Measurements from ENCODE around the gene GNA15. TPM values are rescaled to one million over a fixed set of nuclear protein-coding genes. Genes with fewer than 3 reads are reported as not detected.

The GNA15 gene
- total RNA-seq, 4 donors from 2014 or later = 1.2 to 9.3 (median 5.7) TPM

DNA sequence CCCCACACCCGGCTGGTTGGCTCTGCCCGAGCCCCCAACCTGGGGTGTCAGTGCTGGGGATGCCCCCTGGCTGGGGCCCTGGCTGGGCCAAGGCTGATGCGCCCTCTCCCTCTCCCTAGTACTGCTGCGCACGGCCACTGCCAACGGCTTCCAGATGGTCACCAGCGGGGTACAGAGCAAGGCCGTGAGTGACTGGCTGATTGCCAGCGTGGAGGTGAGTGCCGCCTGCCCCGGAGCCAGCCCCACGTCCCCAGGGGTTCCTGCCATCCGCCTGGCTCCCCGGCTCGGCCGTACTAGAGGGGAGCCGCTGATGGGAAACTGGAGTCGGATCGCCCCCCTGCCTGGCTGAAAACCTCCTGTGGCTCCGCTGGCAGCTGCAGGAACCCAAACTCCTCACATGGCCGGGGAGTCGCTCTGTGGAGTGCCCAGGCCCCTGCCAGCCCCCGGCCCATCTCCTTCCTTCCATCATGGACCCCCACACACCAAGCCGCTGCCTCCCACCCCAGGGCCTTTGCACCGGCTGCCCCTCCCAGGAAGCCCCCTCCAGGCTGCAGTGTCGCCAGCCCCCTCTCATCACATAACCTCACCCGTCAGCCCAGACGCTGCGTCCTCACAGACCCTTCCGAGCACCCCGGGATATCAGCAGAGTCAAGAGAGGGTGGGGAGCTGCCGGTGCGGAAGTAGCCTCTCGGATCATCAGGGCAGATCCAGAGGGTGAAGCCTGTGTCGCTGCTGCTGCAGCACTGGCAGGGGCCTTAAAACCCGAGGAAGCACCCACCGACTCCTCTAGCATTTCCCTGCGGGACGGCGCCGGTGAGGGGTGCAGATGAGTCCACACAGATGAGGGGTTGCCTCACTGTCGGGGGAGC, 60.5 kb downstream of the GNA15 start:
- 98% methylated on average over 7 of the region's 42 CpGs; no CpG with 5 or more reads in 1 of the 2 donors for WGBS, 2 donors (ENCODE audit: low coverage in 1 of 2)
- H3K36me3 ChIP-seq = peaks cover 0 to 82% of the 10 kb centered on the region in 2 donors
- no peak overlapping the region for H3K4me3 ChIP-seq
- no peak overlapping the region for H3K27ac ChIP-seq
- no peaks in the 10 kb centered on the region for H3K9me3 ChIP-seq
- H3K4me1 ChIP-seq = no peaks in the 10 kb centered on the region
- no peaks in the 10 kb centered on the region for H3K27me3 ChIP-seq
- ATAC-seq = no peak
- TF ChIP-seq EP300 (IDR thresholded peaks at IDR 0.05) (no peak), POLR2A (IDR thresholded peaks at IDR 0.05) (no peak), POLR2AphosphoS5 (IDR thresholded peaks at IDR 0.05) (no peak)
- TF ChIP-seq, protein P1, sequence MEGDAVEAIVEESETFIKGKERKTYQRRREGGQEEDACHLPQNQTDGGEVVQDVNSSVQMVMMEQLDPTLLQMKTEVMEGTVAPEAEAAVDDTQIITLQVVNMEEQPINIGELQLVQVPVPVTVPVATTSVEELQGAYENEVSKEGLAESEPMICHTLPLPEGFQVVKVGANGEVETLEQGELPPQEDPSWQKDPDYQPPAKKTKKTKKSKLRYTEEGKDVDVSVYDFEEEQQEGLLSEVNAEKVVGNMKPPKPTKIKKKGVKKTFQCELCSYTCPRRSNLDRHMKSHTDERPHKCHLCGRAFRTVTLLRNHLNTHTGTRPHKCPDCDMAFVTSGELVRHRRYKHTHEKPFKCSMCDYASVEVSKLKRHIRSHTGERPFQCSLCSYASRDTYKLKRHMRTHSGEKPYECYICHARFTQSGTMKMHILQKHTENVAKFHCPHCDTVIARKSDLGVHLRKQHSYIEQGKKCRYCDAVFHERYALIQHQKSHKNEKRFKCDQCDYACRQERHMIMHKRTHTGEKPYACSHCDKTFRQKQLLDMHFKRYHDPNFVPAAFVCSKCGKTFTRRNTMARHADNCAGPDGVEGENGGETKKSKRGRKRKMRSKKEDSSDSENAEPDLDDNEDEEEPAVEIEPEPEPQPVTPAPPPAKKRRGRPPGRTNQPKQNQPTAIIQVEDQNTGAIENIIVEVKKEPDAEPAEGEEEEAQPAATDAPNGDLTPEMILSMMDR (IDR thresholded peaks at IDR 0.05) = no peak

DNA sequence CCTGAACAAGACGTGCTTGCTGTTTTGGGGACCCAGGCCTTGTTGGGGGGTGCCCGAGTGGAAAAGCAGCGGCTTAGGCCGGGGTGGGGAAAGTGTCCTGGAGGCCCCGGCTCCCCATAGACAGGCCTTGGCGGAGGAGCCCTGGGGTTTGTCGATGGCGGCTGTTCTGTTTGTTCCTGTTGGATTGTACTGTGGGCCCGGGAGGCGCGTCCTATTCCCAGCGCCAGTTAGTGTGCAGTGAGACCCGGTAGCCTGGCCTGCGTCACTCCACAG, 61.0 kb downstream of the GNA15 start:
- WGBS, 2 donors (ENCODE audit: low coverage in 1 of 2) = no CpG with 5 or more reads among the region's 14 CpGs

DNA sequence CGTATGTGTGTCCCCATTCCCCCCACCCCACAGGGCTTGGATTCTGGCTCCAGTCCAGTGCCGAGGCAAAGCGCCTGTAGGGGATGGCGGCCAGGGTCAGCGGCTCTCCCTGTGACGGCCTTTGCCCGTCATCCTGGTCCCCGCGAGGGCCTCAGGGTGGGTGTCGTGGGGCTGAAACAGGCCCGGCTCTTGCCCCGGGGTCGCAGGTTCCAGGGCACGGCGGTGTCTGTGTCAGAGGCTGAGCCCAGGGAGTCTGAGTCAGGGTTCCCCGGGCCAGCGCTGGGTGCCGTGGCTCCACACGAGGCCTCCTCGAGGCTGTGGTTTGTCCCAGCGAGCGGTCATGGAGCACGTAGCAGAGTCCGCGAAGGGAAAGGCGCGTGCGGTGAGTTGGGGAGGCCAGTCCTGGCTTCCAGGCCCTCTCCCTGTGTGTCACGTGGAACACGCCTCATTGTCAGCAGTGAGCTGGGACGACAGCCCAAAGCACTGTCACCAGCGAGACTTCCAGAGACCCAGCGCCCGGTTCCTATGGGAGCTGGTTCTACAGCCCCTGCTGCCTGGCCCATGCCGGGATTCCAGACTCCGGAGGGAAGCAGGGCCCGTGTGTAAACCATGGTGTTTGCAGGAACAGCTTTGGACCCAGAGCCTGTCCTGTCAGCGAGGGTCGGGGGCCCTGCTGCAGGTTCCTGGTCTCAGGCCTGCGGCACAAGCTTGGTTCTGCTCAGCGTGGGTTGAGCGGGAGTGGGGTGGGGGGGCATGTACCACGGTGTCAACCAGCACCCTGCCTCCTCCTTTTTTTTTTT, 63.3 kb downstream of the GNA15 start:
- TF ChIP-seq POLR2AphosphoS5 (IDR thresholded peaks at IDR 0.05) (no peak), POLR2A (IDR thresholded peaks at IDR 0.05) (no peak), EP300 (IDR thresholded peaks at IDR 0.05) (no peak)
- TF ChIP-seq, protein P1 (IDR thresholded peaks at IDR 0.05) = no peak
- no peak overlapping the region for H3K27ac ChIP-seq
- WGBS, 2 donors (ENCODE audit: low coverage in 1 of 2) = 100% methylated on average over 1 of the region's 43 CpGs; no CpG with 5 or more reads in 1 of the 2 donors
- peaks cover 0 to 87% of the 10 kb centered on the region in 2 donors for H3K36me3 ChIP-seq
- ATAC-seq = no peak
- no peaks in the 10 kb centered on the region for H3K27me3 ChIP-seq
- H3K4me3 ChIP-seq = no peak overlapping the region
- H3K4me1 ChIP-seq = no peaks in the 10 kb centered on the region
- no peaks in the 10 kb centered on the region for H3K9me3 ChIP-seq

More for the DNA sequence above, 61.0 kb downstream of the GNA15 start:
- no peak for ATAC-seq
- no peaks in the 10 kb centered on the region for H3K4me1 ChIP-seq
- TF ChIP-seq POLR2AphosphoS5 (IDR thresholded peaks at IDR 0.05) = no peak
- TF ChIP-seq EP300 (IDR thresholded peaks at IDR 0.05) = no peak
- TF ChIP-seq POLR2A (IDR thresholded peaks at IDR 0.05) = no peak
- TF ChIP-seq, protein P1 (IDR thresholded peaks at IDR 0.05) = no peak
- no peak overlapping the region for H3K4me3 ChIP-seq
- H3K36me3 ChIP-seq = peaks cover 0 to 85% of the 10 kb centered on the region in 2 donors
- no peaks in the 10 kb centered on the region for H3K9me3 ChIP-seq
- no peak overlapping the region for H3K27ac ChIP-seq
- no peaks in the 10 kb centered on the region for H3K27me3 ChIP-seq

DNA sequence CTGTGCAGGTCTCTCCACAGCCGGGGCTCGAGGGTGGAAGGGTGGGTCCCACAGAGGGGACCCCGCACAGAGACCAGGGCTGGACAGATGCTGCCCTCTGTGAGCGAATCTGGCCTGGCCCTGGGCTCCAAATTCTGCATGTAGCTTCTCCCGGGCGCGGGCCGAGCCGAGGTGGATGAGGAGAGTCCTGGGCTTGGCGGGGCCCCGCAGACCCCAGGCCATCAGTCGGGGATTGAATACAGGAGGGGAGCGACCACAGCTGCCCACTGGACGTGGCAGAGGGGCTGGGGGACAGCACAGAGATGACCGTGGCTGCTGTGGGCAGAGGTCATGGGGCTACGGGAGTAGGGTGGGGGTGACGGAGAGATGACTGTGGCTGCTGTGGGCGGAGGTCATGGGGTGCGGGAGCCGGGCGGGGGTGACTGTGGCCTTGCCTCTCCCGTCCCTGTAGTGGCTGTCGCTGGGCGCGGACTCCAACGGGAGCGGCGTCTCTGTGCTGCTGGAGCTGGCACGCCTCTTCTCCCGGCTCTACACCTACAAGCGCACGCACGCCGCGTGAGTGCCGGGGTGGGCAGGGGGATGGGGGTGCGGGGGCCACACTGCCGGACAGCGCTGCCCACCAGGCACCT, 65.4 kb downstream of the GNA15 start:
- Histone ChIP-seq H3K27me3 (no peaks in the 10 kb centered on the region), H3K36me3 (peaks cover 0 to 89% of the 10 kb centered on the region in 2 donors), H3K9me3 (no peaks in the 10 kb centered on the region)

More for the DNA sequence above, 65.4 kb downstream of the GNA15 start:
- no peak overlapping the region for H3K4me3 ChIP-seq
- no peak overlapping the region for H3K27ac ChIP-seq
- no peaks in the 10 kb centered on the region for H3K4me1 ChIP-seq
- no CpG with 5 or more reads among the region's 39 CpGs for WGBS, 2 donors (ENCODE audit: low coverage in 1 of 2)
- no peak for TF ChIP-seq POLR2AphosphoS5 (IDR thresholded peaks at IDR 0.05)
- TF ChIP-seq EP300 (IDR thresholded peaks at IDR 0.05) = no peak
- TF ChIP-seq, protein P1 (IDR thresholded peaks at IDR 0.05) = no peak
- TF ChIP-seq POLR2A (IDR thresholded peaks at IDR 0.05) = no peak
- ATAC-seq = no peak
